Activated CD4-positive, alpha-beta T cell treated with anti-CD3 and anti-CD28 coated beads for 1 hour (primary cell): ENCODE measurements around the gene SPRY4.
"Not testable (repeated sequence)": the region's sequence is repeated elsewhere in the genome, so short reads cannot be mapped to it uniquely, and the experiment has no call there.

Experiments used
- DNase-seq: peaks from one replicate; pipeline ENCODE4 v3.0.0-alpha.2; 2020

The SPRY4 gene

DNA sequence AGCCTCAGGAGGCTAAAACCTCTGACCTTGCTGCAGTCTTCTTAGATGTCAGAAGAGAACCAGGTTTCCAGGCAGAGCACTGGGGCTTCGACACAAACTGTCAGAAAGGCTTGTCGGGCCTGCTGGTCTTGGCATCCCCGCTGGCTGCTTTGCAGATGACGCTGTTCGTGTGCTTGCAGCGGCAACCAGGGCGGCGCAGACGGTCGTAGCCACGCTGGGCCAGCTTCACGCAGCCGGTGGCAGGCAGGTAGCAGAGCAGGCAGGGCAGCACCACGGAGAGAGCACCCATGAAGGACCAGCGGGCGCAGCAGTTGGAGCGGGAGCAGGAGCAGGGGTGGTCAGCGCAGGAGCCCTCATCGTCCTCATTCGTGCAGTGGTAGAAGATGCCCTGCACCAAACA lies 10.7 kb downstream of the SPRY4 start:
- DNase-seq: no peak

DNA sequence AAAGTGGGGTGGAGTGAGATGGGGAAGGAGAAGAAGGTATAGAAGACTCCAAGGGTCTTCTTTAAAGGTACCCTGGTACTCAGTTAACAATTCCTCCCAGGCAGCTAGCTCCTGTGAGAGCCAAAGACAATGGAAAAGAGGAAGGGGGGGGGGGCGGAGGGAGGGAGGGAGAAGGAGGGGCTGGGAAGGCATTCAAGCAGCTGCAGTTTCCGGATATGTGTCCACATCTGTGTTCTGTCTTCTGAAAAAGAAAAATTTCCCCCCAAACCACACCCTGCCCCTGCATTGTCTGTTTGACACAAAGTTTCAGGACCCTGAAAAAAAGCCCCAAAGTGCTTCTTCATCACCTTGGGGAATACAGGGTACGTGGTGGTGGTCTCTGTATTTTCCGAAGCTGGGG lies 11.1 kb downstream of the SPRY4 start:
- DNase-seq: no peak

DNA sequence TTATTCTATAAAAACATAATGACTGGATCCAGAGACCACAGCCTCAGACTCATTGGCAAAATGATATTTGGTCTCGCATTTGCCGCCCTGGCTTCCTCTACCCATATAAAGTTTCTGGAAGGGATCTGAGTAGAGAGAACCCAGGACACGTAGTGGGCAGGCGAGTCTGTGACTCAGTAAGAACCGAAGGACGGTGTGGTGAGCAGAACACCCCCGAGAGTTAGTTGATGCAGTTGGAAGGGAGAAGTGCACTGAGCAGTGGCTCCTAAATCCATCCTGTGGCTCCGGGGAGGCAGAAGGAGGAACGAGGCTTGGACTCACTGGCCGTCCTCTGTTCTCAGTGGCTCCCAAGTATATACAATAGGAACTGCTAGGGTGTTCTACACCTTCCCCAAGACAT lies 11.5 kb downstream of the SPRY4 start:
- no peak for DNase-seq

DNA sequence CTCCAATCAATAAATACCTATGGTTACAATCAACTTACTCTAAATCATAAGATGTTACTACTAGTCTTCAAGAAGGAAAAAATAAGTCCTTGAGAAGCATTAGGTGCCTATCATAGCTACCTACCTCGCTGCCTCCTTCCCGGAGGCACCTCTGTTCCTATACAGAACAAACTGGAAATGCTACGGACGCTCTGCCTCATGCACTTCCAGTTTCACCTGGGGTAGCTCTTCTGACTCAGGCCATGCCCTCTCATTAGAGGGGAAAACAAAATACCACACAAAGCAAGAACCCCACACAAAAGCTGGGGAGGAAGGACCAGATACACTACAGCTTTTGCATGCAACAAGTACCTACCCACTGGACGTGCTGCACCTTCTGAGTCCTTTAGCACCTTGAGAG lies 12.4 kb downstream of the SPRY4 start:
- no peak for DNase-seq

DNA sequence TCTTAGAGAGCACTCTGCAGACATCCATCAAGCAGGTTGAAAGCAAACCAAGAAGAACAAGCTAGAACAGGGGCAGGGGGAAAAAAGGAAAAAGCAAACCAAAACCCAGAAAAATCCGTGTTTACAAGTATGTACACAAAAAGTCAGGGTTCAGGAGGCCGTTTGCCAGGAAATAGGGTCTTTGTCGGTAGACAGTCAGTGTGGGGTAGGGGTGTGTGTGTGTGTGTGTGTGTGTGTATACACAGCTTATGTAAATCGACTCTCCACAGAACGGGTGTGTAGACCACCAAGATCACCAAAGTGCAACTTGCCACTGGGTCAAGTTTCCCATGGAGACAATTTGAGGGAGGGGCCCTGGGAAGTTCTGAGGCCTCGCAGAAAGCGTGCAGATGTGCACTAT lies 13.1 kb downstream of the SPRY4 start:
- DNase-seq: no peak

DNA sequence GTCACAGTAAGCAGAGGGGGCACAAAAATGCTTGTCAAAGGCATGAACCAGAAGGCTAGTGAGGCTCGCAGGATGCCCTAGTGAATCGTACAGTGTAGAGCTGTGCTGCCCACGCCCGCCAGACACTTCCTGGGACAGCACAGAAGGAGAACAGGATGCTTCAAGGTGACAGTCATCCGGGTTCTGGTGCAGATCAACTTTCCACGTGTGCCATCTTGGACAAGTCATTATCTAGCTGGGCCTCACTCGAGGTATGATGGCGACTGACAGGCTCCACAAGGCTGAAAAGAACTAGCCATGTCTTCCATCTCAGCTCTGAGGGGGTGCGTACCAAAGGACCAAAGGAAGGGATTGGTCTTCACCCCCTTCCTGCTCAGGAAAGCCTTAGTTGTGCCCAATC lies 14.0 kb downstream of the SPRY4 start:
- DNase-seq: no peak

DNA sequence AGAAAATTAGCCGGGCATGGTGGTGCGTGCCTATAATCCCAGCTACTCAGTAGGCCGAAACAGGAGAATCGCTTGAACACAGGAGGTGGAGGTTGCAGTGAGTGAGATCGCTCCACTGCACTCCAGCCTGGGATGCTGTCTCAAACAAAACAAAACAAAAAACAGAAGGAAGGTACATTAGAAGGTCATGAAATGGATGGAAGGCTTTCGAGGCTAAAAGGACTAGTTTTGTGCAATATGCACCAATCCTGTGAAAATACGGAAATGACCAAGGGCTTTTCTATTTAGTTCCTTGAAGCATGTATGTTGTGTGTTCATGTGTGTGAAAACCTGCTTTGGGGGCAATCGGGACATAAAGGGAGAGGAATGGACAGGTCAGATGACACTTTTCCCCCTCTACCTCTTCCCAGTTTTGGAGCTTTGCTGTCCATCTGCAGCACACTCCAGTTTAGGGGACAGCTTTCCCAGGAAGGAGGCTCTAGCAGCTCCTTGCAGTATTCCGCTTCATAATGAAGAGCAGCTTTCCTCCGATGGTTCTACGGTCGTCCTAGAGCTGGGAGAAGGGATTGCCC lies 15.0 kb downstream of the SPRY4 start:
- no peak for DNase-seq

DNA sequence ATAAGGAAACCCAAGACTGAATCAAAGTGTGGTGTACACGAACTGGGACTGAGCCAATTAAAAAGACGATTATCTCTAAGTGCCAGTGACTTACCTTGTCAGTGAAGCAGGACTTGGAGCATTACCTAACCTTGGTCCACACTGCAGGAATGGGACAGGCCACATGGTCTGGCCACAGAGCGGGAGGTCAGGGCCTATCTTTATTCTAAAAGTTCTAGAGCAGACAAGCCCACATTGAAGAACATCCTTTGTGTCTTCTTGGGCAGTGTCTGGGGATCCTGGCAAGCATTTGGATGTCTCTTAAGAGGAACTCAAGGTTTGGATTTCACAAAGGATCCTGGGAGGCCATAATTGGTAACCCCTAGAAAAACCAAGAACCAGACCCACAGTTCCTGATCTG lies 16.5 kb downstream of the SPRY4 start:
- no peak for DNase-seq

DNA sequence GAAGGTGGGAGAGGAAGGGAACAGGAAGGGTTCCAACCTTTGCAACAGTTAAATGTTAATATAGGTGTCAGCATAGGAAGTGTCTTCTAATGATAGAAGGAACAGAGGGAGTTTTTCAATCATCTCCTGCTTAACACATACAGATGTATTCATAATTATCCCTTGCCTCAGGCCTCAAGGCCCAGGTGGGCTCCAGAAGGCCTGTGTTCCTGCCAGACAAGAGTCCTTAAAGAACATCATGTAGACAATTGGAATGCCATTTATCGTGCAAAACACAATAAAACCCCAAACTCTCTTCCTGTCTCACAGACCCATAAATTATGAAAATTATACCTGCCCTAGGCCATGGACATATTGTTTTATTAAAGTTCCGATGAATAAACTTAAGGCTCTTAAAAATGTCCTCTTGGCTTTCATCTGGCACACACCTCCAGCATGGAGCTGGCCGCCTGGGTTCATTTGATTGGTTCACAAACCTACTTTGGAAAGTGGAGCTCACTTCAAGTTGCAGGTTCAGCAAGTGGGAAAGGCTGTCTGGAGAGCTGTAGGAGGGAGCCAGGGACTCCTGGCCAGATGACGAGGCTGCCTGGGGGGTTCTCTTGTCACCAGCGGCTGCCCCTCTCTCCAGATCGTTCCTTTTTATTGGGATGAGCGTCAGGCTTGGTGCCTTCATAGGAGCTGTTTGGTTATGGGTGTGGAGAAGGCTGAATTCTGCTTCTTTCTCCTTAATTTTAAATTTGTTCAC lies 17.5 kb downstream of the SPRY4 start:
- no peak for DNase-seq

DNA sequence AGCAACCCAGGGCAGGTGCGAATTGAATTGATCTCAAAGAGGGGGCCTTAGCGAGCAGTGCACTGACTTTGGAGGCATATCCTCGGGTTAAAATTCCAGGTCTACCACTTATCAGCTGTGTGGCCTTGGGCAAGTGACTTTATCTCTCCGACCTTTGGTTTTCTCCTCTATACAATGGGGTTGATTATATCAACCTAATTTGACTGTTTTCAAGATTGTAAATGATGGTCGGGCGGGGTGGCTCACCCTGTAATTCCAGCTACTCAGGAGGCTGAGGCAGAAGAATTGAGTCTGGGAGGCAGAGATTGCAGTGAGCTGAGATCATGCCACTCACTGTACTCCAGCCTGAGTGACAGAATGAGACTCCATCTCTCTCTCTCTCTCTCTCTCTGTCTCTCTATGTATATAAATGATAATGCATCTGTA lies 18.7 kb downstream of the SPRY4 start:
- DNase-seq: no peak

DNA sequence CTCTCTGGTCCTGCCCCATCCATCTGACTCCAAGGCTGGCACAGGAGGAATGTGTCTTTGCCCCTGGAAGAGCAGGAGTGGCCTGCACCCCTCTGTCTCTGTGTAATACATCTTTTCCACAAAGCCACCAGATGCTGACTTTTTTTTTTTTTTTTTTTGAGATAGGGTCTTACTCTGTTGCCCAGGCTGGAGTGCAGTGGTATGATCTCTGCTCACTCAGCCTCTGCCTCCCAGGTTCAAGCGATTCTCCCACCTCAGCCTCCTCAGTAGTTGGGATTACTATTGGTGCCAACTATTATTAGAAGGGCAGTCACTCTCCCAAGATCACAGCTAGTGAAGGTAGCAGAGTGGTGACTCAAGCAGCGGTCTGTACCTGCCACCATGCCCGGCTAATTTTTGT lies 19.6 kb downstream of the SPRY4 start:
- no peak for DNase-seq

DNA sequence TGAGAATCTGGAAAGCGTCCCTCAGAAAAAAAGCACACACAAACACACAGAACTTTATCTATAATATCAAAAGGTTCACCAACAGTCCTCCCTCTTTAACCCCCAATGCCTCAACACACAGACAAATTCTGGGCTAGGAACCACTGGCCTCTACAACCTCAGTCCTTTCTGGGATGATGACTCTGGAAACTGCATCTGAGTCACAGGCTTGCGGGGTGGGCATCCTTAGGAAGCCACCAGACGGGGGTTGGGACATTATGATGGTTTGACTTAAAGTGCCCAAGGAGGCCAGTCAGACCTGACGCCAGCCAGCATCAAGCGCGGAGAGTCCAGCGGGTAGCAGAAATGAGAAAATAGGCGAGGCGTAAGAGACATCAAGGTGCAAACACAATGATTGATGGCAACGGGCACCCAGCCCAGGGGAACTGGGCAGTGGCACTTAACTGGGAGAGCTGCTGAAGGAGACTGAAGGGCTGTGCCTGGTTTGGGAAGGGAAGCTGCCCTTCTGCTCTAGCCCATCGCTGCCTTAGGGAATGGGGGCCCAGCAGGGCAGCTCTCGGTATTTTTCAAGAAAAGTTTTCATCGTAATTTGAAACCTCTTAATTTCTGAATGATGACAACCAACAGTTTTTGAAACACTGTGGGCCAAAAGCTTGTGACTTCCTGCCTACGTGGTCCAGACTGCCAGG lies 20.7 kb downstream of the SPRY4 start:
- DNase-seq: no peak

DNA sequence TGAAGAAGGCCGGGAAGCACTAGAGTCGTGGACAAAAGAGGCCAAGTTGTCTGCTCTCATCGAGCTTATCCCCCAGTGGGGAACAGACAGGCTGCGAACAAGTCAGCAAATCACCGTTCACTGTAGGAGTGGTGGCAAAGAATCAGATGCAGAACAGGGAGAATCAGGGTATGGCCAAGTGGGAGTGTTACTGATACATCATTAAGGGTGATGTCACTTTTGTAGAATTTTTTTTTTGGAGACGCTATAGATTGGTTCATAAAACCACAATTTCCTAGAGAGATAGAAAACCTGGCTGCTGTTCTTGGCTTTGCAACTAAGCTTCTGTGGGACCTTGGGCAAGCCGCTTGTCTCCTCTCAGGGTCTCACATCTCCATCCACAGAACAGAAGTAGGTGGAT lies 21.3 kb downstream of the SPRY4 start:
- no peak for DNase-seq

DNA sequence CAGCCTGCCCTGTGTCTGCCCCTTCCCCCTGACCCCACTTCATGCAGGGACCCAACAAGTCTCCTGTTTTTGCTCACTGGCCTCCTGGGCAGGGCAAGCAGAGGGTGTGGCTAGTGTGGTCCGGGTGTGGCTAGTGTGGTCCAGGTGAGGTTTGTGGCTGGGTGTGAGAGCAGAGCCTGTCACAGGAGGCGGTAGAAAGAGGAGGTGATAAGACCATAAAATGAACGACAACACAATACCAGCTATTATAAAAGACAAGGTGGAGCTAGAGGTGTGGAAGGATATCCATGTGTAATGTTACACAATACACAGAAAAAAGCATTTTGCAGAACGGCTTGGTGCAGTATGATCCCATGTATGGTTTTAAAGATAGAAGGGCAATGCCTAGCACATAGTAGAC lies 23.3 kb downstream of the SPRY4 start:
- no peak for DNase-seq

DNA sequence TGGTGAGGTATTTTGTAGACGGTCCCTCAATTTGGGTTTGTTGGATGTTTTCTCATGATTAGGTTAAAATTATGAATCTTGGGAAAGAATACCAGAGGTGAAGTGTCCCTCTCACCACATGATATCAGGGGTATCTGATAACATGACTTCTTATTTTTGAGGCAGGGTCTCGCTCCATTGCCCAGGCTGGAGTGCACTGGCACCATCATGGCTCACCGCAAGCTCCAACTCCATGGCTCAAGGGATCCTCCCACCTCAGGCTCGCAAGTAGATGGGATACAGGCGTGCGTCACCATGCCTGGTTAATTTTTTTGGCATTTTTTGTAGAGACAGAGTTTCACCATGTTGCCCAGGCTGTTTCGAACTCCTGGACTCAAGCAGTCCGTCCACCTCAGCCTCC lies 24.1 kb downstream of the SPRY4 start:
- DNase-seq: no peak

DNA sequence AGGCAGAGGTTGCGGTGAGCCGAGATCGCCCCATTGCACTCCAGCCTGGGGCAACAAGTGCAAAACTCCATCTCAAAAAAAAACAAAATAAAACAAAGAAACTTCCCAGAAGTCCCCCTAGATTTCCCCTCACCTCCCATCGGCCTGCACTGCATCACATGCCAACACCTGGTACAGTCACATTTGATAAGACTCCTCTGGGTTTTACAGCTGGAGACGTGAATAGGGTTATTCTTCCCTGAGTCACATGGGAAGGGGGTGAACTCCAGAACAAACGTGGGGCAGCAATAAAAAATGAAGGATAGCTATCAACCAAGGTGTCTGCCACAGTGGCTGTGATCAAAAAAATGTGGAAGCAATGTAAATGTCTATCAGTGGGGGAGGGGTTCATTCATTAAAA lies 26.0 kb downstream of the SPRY4 start:
- no peak for DNase-seq

DNA sequence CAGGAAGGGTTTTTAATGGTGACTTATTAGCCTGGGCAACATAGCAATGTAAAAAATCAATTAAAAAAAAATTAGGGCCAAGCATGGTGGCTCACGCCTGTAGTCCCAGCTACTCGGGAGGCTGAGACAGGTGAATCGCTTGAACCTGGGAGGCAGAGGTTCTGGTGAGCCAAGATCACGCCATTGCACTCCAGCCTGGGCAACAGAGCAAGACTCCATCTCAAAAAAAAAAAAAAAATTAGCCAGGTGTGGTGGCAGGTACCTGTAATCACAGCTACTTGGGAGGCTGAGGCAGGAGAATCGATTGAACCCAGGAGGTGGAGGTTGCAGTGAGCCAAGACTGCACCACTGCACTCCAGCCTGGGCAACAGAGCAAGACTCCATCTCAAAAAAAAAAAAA lies 27.0 kb downstream of the SPRY4 start:
- not testable (repeated sequence) for DNase-seq

DNA sequence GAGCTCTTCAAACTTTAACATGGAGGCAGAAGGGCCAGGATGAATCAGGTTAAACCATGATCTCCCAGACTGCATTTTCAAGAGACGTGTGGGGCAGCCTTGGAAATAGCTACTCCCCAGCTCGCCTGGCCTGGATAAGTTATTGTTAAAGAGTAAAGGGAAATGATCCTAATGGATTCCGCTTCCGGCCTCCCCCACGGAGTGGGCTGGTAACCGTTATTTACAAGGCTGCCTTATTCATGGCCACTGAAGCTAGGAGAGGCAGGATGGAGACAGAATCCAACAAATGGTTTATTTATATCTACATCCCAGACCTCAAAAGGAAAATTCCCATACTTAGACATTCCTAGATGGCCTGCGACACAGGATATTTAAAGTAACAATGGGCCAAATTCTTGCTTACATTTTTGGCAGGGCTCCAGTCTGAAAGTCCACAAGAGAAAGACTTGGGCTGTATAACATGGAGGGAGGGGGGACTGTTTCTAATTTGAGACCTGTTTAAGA lies 27.9 kb downstream of the SPRY4 start:
- no peak for DNase-seq

DNA sequence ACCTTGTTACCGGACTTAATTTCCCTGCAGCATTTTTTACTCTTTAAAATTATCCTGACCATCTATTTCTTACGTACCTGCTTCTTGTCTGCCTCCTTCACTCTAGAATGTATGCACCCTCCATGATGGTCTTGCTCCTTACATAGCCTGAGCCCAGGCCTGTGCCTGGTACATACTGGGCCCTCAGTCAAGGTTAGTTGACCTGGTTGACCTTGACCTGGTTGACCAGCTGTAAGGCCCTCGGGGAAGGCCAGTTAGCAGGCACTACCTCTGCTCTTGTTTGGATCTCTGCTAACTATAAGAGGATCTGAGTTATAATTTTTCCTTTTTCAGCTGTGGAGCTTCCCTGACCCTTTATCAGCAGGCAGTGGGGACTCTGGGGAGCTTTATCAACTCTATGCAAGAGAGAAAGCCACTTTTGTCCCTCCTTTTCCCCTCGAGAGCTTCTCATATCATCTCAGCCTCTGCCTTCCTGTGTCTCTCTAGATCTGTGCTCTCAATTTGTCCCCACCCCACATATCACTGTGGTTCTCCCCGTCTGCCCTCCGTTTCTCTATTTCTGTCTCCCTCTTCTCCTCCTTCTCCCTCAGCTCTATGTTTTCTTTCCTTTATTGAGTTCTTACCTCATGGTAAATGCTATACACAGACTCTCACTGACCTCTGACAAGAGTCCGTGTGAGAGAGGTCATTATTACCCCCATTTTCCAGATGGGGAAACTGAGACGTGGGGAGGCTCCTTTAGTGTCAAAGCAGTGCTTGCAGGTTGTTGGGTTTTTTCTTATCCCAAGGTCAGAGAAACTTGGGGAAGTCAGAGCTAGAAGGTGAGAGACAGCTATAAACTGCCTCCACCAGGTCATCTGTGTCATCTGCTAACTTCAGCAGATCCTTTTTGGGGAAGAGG lies 28.6 kb downstream of the SPRY4 start:
- DNase-seq: no peak

DNA sequence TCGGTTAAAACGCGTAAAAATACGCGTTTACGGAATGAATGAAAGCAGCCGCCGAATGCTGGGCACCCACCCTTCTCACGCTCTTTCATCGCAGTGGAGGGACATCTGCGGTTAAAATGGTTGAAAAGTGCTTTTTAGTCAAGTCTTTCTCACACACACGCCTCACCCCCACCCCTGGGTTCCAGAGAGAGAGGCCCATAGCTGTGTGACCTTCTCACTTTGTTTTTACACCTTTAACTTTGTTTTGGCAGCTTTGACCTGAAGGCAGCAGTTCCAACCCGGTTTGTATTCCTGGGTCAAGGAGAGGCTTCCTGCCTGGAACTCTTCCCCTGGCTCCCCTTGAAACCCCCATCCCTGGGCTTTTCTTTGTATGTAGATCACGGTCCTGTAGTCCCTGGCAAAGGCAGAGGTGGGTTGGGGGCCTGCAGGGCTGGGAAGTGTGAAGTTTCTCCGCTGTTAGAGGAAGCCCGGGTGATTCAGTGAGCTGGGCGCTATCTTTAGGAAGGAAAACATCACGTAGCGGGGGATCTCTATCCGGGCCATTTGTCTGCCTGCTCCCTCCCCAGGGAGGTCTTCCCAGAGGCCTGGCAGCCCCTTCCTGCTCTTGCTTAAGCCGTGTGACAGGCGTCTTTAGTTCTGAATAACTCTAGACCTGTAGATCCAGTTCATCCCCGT lies 29.6 kb downstream of the SPRY4 start:
- DNase-seq: no peak

DNA sequence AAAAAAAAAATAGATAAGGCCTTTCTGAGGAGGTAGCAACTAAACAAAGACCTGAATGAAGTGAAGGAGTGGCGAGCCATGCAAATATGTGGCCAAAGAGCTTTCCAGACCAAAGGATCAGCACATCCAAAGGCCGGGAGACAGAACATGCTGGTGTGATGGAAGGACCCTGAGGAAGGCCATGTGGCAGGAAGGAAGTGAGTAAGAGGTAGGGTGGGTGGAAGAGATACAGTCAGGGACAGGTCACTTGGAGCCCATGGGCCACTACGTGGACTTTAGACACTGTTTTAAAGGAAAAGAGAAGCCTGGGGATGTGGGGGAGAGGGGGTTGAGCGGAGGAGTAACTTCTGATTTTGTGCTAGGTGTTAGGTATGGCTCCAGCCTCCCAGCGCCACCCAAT lies 31.3 kb downstream of the SPRY4 start:
- no peak for DNase-seq

DNA sequence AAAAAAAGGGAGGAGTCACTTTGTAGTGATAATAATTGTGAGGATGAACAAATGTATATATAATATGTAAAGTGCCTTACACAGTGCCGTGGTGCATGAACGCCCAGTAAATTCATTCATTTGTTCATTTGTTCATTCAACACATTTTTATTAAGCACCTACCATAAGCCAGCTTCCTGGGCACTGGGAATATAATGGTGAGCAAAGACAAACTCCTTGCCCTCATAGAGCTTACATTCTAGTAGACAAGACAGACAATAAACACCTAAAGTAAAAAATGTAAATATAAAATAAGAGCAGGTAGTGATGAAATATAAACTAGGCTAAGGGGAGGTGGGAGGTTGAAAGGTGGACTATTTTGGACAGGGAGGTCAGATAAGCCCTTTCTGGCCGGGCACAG lies 32.0 kb downstream of the SPRY4 start:
- no peak for DNase-seq

DNA sequence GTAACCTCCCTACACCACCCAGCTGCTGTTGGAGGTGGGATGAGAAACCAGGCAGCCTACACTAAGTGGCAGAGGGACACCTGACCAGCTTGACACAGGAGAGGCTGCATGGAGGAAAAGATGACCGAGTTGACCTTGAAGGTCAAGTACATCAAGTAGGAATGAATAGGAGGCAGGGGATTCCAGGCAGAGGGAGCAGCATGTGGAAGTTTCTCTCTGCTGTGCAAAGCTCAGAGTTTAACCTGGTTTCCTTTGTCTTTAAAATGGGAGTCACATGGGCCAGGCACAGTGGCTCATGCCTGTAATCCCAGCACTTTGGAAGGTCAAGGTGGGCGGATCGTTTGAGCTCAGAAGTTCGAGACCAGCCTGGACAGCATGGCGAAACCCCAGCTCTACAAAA lies 32.6 kb downstream of the SPRY4 start:
- DNase-seq: no peak
